Measurements from ENCODE around the gene HOXD10.

The HOXD10 gene

GRCh38 chr2:176099728-176100546 lies 16.6 kb upstream of the HOXD10 start, which contains the start of gene HOXD12:
Gene HOXD12, plus strand, starts transcription at chr2:176099795. Its CDS starts 7 bp downstream, at chr2:176099802.
- Histone ChIP-seq H3K4me3 (ENCODE audit: severe bottlenecking) (no peak within 1 kb of the TSS), H3K27me3 (ENCODE audit: insufficient read depth, poor library complexity, severe bottlenecking) (peaks cover 35% of the 10 kb centered on the region), H3K27ac (ENCODE audit: poor library complexity, severe bottlenecking) (no peak within 1 kb of the TSS), H3K4me1 (ENCODE audit: insufficient read depth, poor library complexity, severe bottlenecking) (no peaks in the 10 kb centered on the region), H3K36me3 (ENCODE audit: low read depth) (no peaks in the 10 kb centered on the region), H3K9me3 (ENCODE audit: severe bottlenecking) (no peaks in the 10 kb centered on the region)
- ATAC-seq (ENCODE audit: low read depth) = no peak
- TF ChIP-seq CTCF (IDR thresholded peaks at IDR 0.05; ENCODE audit: poor library complexity, severe bottlenecking) = no peak
- DNase-seq (ENCODE audit: low spot score) = no peak

- H3K36me3 ChIP-seq (ENCODE audit: low read depth) = no peaks in the 10 kb centered on the region
- H3K4me1 ChIP-seq (ENCODE audit: insufficient read depth, poor library complexity, severe bottlenecking) = no peaks in the 10 kb centered on the region
- H3K27ac ChIP-seq (ENCODE audit: poor library complexity, severe bottlenecking) = no peak overlapping the region
- no peak for ATAC-seq (ENCODE audit: low read depth)
- H3K9me3 ChIP-seq (ENCODE audit: severe bottlenecking) = no peaks in the 10 kb centered on the region
- H3K27me3 ChIP-seq (ENCODE audit: insufficient read depth, poor library complexity, severe bottlenecking) = peaks cover 28% of the 10 kb centered on the region
- no peak for DNase-seq (ENCODE audit: low spot score)
- no peak overlapping the region for H3K4me3 ChIP-seq (ENCODE audit: severe bottlenecking)
- no peak for TF ChIP-seq CTCF (IDR thresholded peaks at IDR 0.05; ENCODE audit: poor library complexity, severe bottlenecking)
Observed at GRCh38 chr2:176100547-176101140, 15.9 kb upstream of the HOXD10 start.

GRCh38 chr2:176101216-176101830 lies 15.3 kb upstream of the HOXD10 start:
- no peak for TF ChIP-seq CTCF (IDR thresholded peaks at IDR 0.05; ENCODE audit: poor library complexity, severe bottlenecking)
- no peak overlapping the region for H3K4me3 ChIP-seq (ENCODE audit: severe bottlenecking)
- peaks cover 21% of the 10 kb centered on the region for H3K27me3 ChIP-seq (ENCODE audit: insufficient read depth, poor library complexity, severe bottlenecking)
- H3K9me3 ChIP-seq (ENCODE audit: severe bottlenecking) = no peaks in the 10 kb centered on the region
- DNase-seq (ENCODE audit: low spot score) (no peak), ATAC-seq (ENCODE audit: low read depth) (no peak)
- no peaks in the 10 kb centered on the region for H3K4me1 ChIP-seq (ENCODE audit: insufficient read depth, poor library complexity, severe bottlenecking)
- no peaks in the 10 kb centered on the region for H3K36me3 ChIP-seq (ENCODE audit: low read depth)
- no peak overlapping the region for H3K27ac ChIP-seq (ENCODE audit: poor library complexity, severe bottlenecking)

- Histone ChIP-seq H3K27ac (ENCODE audit: poor library complexity, severe bottlenecking) (no peak overlapping the region), H3K4me3 (ENCODE audit: severe bottlenecking) (no peak overlapping the region), H3K27me3 (ENCODE audit: insufficient read depth, poor library complexity, severe bottlenecking) (peaks cover 16% of the 10 kb centered on the region), H3K4me1 (ENCODE audit: insufficient read depth, poor library complexity, severe bottlenecking) (no peaks in the 10 kb centered on the region), H3K36me3 (ENCODE audit: low read depth) (no peaks in the 10 kb centered on the region), H3K9me3 (ENCODE audit: severe bottlenecking) (no peaks in the 10 kb centered on the region)
- no peak for ATAC-seq (ENCODE audit: low read depth)
- no peak for TF ChIP-seq CTCF (IDR thresholded peaks at IDR 0.05; ENCODE audit: poor library complexity, severe bottlenecking)
- no peak for DNase-seq (ENCODE audit: low spot score)
Observed at GRCh38 chr2:176101842-176102241, 14.7 kb upstream of the HOXD10 start.

Data from RWPE2 (cell line).